Gastroesophageal sphincter (tissue), 4 donors: ENCODE results near the gene TRIOBP. TPM values are rescaled to one million over a fixed set of nuclear protein-coding genes. Genes with fewer than 3 reads are reported as not detected.

ENCODE experiments used
- ATAC-seq: fragments of 150-250 bp; one replicate; pipeline ENCODE4 v1.9.1; 2016; ENCODE audit warnings: mild to moderate bottlenecking, moderate library complexity
- H3K27ac ChIP-seq, 4 donors: fragments of 200-600 bp; sonication (generic) in 3 of 4; 1 replicate in 3 of 4; 2 replicates in 1 of 4; pipeline ENCODE4 v1.5.1; 2016 to 2019
- H3K27me3 ChIP-seq: fragments of 200-600 bp; sonication (generic); one replicate; pipeline ENCODE4 v1.5.1; 2019
- H3K36me3 ChIP-seq, 2 donors: fragments of 200-600 bp; sonication (generic); one replicate each; pipeline ENCODE4 v1.5.1; 2019; ENCODE audit warnings: control low read depth in 1 of 2
- H3K4me1 ChIP-seq, 3 donors: fragments of 200-600 bp; sonication (generic); 1 replicate in 2 of 3; 2 replicates in 1 of 3; pipeline ENCODE4 v1.5.1; 2016 to 2019; ENCODE audit warnings: control low read depth in 2 of 3
- H3K4me3 ChIP-seq, 2 donors: fragments of 200-600 bp; sonication (generic); one replicate each; pipeline ENCODE4 v1.5.1; 2019; ENCODE audit warnings: mild to moderate bottlenecking in 1 of 2, moderate library complexity in 1 of 2
- H3K9me3 ChIP-seq, 3 donors: fragments of 200-600 bp; sonication (generic); one replicate each; pipeline ENCODE4 v1.5.1; 2017 to 2019; ENCODE audit warnings: control low read depth in 2 of 3
- EP300 ChIP-seq: sonication (generic); formaldehyde crosslinking; IDR thresholded peaks from one replicate; pipeline ENCODE4 v1.6.1; 2017; ENCODE audit warnings: antibody characterized with exemption, mild to moderate bottlenecking
- POLR2A ChIP-seq, 2 donors: fragments of 450-650 bp; IDR thresholded peaks; one replicate each; pipeline ENCODE4 v1.6.1; 2017; ENCODE audit warnings: antibody characterized with exemption in 2 of 2, mild to moderate bottlenecking in 2 of 2, moderate library complexity in 1 of 2
- POLR2AphosphoS5 ChIP-seq: sonication (generic); formaldehyde crosslinking; IDR thresholded peaks from one replicate; pipeline ENCODE4 v1.6.1; 2017; ENCODE audit warnings: antibody characterized with exemption
- WGBS, 2 donors: methylation state at CpG; one replicate each; pipeline ENCODE4 v1.1.5; 2018; ENCODE audit warnings: low coverage in 1 of 2; 5-methylcytosine and 5-hydroxymethylcytosine counted together
- total RNA-seq, 4 donors: library from RNA; depleted of rRNA; stranded (reverse); fragments of >200 nt; gene quantifications; one replicate each; pipeline ENCODE4 v1.1.0, GENCODE V29; 2016
- TF ChIP-seq, protein P1 (sequence below), 4 experiments: fragments of 200-600 bp in 2 of 4; fragments of 450-650 bp in 2 of 4; sonication (generic) in 1 of 4; IDR thresholded peaks; one replicate each; pipeline ENCODE4 v1.5.1; 2017 to 2019; ENCODE audit warnings: antibody characterized with exemption in 4 of 4, mild to moderate bottlenecking in 2 of 4, moderate library complexity in 2 of 4

Gene TRIOBP
- total RNA-seq, 4 donors from 2014 or later, result 128 to 234 (median 137) TPM

GRCh38 chr22:37775785-37776638 is 79.2 kb downstream of the TRIOBP start:
- H3K27ac ChIP-seq, result peak overlapping the region in 2 of 4 donors; percentile 4 to 35
- 77% methylated on average over 7 to 13 of the region's 17 CpGs for WGBS, 2 donors
- H3K4me1 ChIP-seq, result peaks cover 0 to 13% (median 7%) of the 10 kb centered on the region in 3 donors
- no peak overlapping the region for H3K4me3 ChIP-seq
- H3K27me3 ChIP-seq, result no peaks in the 10 kb centered on the region
- no peak for ATAC-seq
- TF ChIP-seq, protein P1, sequence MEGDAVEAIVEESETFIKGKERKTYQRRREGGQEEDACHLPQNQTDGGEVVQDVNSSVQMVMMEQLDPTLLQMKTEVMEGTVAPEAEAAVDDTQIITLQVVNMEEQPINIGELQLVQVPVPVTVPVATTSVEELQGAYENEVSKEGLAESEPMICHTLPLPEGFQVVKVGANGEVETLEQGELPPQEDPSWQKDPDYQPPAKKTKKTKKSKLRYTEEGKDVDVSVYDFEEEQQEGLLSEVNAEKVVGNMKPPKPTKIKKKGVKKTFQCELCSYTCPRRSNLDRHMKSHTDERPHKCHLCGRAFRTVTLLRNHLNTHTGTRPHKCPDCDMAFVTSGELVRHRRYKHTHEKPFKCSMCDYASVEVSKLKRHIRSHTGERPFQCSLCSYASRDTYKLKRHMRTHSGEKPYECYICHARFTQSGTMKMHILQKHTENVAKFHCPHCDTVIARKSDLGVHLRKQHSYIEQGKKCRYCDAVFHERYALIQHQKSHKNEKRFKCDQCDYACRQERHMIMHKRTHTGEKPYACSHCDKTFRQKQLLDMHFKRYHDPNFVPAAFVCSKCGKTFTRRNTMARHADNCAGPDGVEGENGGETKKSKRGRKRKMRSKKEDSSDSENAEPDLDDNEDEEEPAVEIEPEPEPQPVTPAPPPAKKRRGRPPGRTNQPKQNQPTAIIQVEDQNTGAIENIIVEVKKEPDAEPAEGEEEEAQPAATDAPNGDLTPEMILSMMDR (IDR thresholded peaks at IDR 0.05), result no peak
- TF ChIP-seq EP300 (no peak), POLR2AphosphoS5 (no peak), POLR2A (IDR thresholded peaks at IDR 0.05) (no peak)
- H3K36me3 ChIP-seq, result peaks cover 0 to 41% of the 10 kb centered on the region in 2 donors
- H3K9me3 ChIP-seq, result no peaks in the 10 kb centered on the region

GRCh38 chr22:37776639-37777005 is 79.8 kb downstream of the TRIOBP start:
- H3K4me3 ChIP-seq, result no peak overlapping the region
- no peaks in the 10 kb centered on the region for H3K9me3 ChIP-seq
- peaks cover 0 to 35% of the 10 kb centered on the region in 2 donors for H3K36me3 ChIP-seq
- H3K4me1 ChIP-seq, result peaks cover 0 to 13% (median 7%) of the 10 kb centered on the region in 3 donors
- ATAC-seq, result no peak
- 54 to 74% methylated on average over 5 to 7 of the region's 10 CpGs for WGBS, 2 donors
- peak overlapping the region in 3 of 4 donors; percentile 4 to 53 (median 35) for H3K27ac ChIP-seq
- TF ChIP-seq EP300, result no peak
- TF ChIP-seq, protein P1 (IDR thresholded peaks at IDR 0.05), result no peak
- no peak for TF ChIP-seq POLR2A (IDR thresholded peaks at IDR 0.05)
- TF ChIP-seq POLR2AphosphoS5, result no peak
- no peaks in the 10 kb centered on the region for H3K27me3 ChIP-seq

- Histone ChIP-seq H3K4me3 (no peak overlapping the region), H3K9me3 (no peaks in the 10 kb centered on the region), H3K36me3 (peaks cover 0 to 29% of the 10 kb centered on the region in 2 donors), H3K27me3 (no peaks in the 10 kb centered on the region), H3K4me1 (peaks cover 0 to 13% (median 7%) of the 10 kb centered on the region in 3 donors), H3K27ac (peak overlapping the region in 1 of 4 donors; percentile 35)
- no peak for TF ChIP-seq POLR2A (IDR thresholded peaks at IDR 0.05)
- no peak for TF ChIP-seq POLR2AphosphoS5
- no peak for TF ChIP-seq EP300
- TF ChIP-seq, protein P1 (IDR thresholded peaks at IDR 0.05), result no peak
- WGBS, 2 donors, result 31 to 48% methylated on average over 2 to 9 of the region's 11 CpGs
- peak; percentile 51 for ATAC-seq
Measured at GRCh38 chr22:37777122-37777687, 80.4 kb downstream of the TRIOBP start.

DNA sequence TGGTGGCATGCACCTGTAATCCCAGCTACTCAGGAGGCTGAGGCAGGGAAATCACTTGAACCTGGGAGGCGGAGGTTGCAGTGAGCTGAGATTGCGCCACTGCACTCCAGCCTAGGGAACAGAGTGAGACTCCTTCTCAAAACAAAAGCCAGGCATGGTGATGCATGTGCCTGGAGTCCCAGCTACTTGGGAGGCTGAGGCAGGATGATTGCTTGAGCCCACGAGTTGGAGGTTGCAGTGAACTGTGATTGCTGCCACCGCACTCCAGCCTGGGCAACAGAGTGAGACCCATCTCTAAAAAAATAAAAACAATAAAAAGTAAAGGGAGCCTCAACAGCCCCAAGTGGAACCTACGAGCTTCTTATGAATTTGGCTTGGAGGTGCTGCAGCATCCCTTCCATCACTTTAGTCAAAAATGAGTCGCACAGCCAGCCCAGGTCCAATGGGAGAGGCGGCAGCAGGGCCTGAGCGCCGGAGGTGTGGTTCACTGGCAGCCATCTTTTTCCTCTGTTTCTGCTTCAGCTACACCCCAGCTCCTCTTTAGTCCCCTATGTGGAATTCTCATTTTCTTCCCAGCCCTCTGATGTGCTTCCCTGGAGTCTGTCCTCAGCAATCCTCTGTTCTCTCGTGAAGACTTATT is 81.6 kb downstream of the TRIOBP start:
- peaks cover 0 to 13% (median 7%) of the 10 kb centered on the region in 3 donors for H3K4me1 ChIP-seq
- peaks cover 0 to 16% of the 10 kb centered on the region in 2 donors for H3K36me3 ChIP-seq
- no peak for ATAC-seq
- WGBS, 2 donors, result 82 to 87% methylated on average over 5 to 10 of the region's 10 CpGs
- no peak overlapping the region for H3K4me3 ChIP-seq
- H3K27ac ChIP-seq, result no peak overlapping the region
- no peaks in the 10 kb centered on the region for H3K9me3 ChIP-seq
- TF ChIP-seq POLR2AphosphoS5 (no peak), EP300 (no peak), POLR2A (IDR thresholded peaks at IDR 0.05) (no peak)
- TF ChIP-seq, protein P1 (IDR thresholded peaks at IDR 0.05), result no peak
- no peaks in the 10 kb centered on the region for H3K27me3 ChIP-seq
